T-cell (primary cell): Measurements from ENCODE around the gene BATF3. TPM values are rescaled to one million over a fixed set of nuclear protein-coding genes. Genes with fewer than 3 reads are reported as not detected.

Source experiments
- ATAC-seq, 4 experiments: fragments of 200-7000 bp in 3 of 4; fragments of 150-1000 bp in 1 of 4; cut with Tn5 transposase; replicated peaks in 1 of 4; 1 replicate in 3 of 4; 2 replicates in 1 of 4; pipeline ENCODE4 v1.10.0; 2021; ENCODE audit warnings: moderate library complexity in 3 of 4, mild to moderate bottlenecking in 2 of 4, moderate number of reproducible peaks in 1 of 4
- CTCF ChIA-PET, 2 donors: fragments of 300-600 bp; sonication (Branson Sonifier 250); formaldehyde crosslinking; loops; one replicate each; lab custom pipeline; 2022; ENCODE audit warnings: antibody characterized with exemption in 2 of 2; lab: Charles Lee
- POLR2A ChIA-PET, 2 donors: fragments of 300-600 bp; sonication (Branson Sonifier 250); formaldehyde crosslinking; loops; one replicate each; lab custom pipeline; 2022; ENCODE audit warnings: antibody characterized with exemption in 2 of 2; lab: Charles Lee
- DNase-seq, 35 experiments: peaks; one replicate each; pipeline versions ENCODE4 v3.0.0 to v3.0.0-alpha.2; 2013 to 2023
- H3K27ac ChIP-seq: one replicate; pipeline ENCODE4 v1.5.1; 2013; ENCODE audit warnings: low read length
- H3K27me3 ChIP-seq, 2 experiments: replicated peaks in 1 of 2; 1 replicate in 1 of 2; 2 replicates in 1 of 2; pipeline versions ENCODE4 v1.6.1 to v1.7.0; 2013; ENCODE audit warnings: low read length in 1 of 2, mixed read lengths in 1 of 2; ENCODE audit not compliant: control insufficient read depth in 2 of 2, insufficient read depth in 2 of 2; ENCODE audit errors: extremely low read depth in 1 of 2
- H3K36me3 ChIP-seq, 2 donors: 1 replicate in 1 of 2; 2 replicates in 1 of 2; pipeline versions ENCODE4 v1.6.1 to v1.7.0; 2013; ENCODE audit warnings: low read length in 1 of 2; ENCODE audit not compliant: control insufficient read depth in 2 of 2, insufficient read depth in 1 of 2; ENCODE audit errors: extremely low read depth in 1 of 2
- H3K4me1 ChIP-seq, 2 experiments: 1 replicate in 1 of 2; 2 replicates in 1 of 2; pipeline versions ENCODE4 v1.6.1 to v1.7.0; 2013; ENCODE audit warnings: low read length in 2 of 2, mixed read lengths in 1 of 2; ENCODE audit not compliant: insufficient read depth in 2 of 2, control insufficient read depth in 1 of 2; ENCODE audit errors: extremely low read depth in 1 of 2
- H3K4me3 ChIP-seq, 2 donors: 1 replicate in 1 of 2; 2 replicates in 1 of 2; pipeline versions ENCODE4 v1.5.1 to v1.7.0; 2013; ENCODE audit warnings: mild to moderate bottlenecking in 2 of 2, low read length in 1 of 2, moderate library complexity in 1 of 2; ENCODE audit not compliant: control insufficient read depth in 1 of 2; ENCODE audit errors: extremely low read depth in 1 of 2
- H3K9me3 ChIP-seq: 2 replicates; pipeline ENCODE4 v1.7.0; 2013
- H3K27ac Mint-ChIP-seq, 2 donors: one replicate each; pipeline ENCODE4 v1.8.0; 2020 to 2021; ENCODE audit warnings: mild to moderate bottlenecking in 2 of 2, mixed read lengths in 2 of 2
- H3K27me3 Mint-ChIP-seq, 2 donors: one replicate each; pipeline ENCODE4 v1.8.0; 2021 to 2022; ENCODE audit warnings: mixed read lengths in 2 of 2
- H3K36me3 Mint-ChIP-seq: one replicate; pipeline ENCODE4 v1.8.0; 2021; ENCODE audit warnings: mixed read lengths
- H3K4me1 Mint-ChIP-seq, 3 donors: one replicate each; pipeline ENCODE4 v1.8.0; 2020 to 2022; ENCODE audit warnings: mixed read lengths in 3 of 3, mild to moderate bottlenecking in 1 of 3
- H3K4me3 Mint-ChIP-seq, 3 donors: one replicate each; pipeline ENCODE4 v1.8.0; 2020 to 2022; ENCODE audit warnings: mild to moderate bottlenecking in 3 of 3, mixed read lengths in 3 of 3, moderate library complexity in 3 of 3
- H3K9me3 Mint-ChIP-seq, 3 donors: one replicate each; pipeline ENCODE4 v1.8.0; 2020 to 2022; ENCODE audit warnings: mixed read lengths in 3 of 3
- WGBS: methylation state at CpG from one replicate; pipeline ENCODE4 v1.1.5; 2013; ENCODE audit warnings: missing lambda C conversion rate; ENCODE audit not compliant: insufficient coverage; 5-methylcytosine and 5-hydroxymethylcytosine counted together
- total RNA-seq, 35 experiments: library from RNA in 6 of 35; stranded (reverse) in 6 of 35; fragments of 120-200 nt in 1 of 35; gene quantifications; one replicate each; pipeline versions ENCODE4 v1.2.1 to v1.2.4 and lab custom pipeline; 2013 to 2026

The BATF3 gene
- total RNA-seq, 5 donors from 2014 or later (not counting 1 experiment from before 2014, with no cell fraction given) = 0.30 to 3.2 (median 2.1) TPM

GRCh38 chr1:212649020-212649419, 50.6 kb downstream of the BATF3 start:
- H3K27me3 Mint-ChIP-seq = peaks cover 3 to 6% of the 10 kb centered on the region in 2 donors
- ATAC-seq (no peak), DNase-seq (no peak)
- no peaks in the 10 kb centered on the region for H3K36me3 Mint-ChIP-seq
- Histone ChIP-seq H3K4me1 (no peaks in the 10 kb centered on the region), H3K36me3 (no peaks in the 10 kb centered on the region), H3K4me3 (no peak overlapping the region), H3K9me3 (no peaks in the 10 kb centered on the region), H3K27me3 (peaks cover 0 to 14% of the 10 kb centered on the region in 2 experiments), H3K27ac (no peak overlapping the region)
- WGBS = no CpG with 5 or more reads among the region's 2 CpGs
- no peaks in the 10 kb centered on the region for H3K9me3 Mint-ChIP-seq
- POLR2A ChIA-PET = no interaction called here
- CTCF ChIA-PET = no interaction called here
- H3K27ac Mint-ChIP-seq = no peak overlapping the region
- no peaks in the 10 kb centered on the region for H3K4me1 Mint-ChIP-seq
- H3K4me3 Mint-ChIP-seq = no peak overlapping the region

DNA sequence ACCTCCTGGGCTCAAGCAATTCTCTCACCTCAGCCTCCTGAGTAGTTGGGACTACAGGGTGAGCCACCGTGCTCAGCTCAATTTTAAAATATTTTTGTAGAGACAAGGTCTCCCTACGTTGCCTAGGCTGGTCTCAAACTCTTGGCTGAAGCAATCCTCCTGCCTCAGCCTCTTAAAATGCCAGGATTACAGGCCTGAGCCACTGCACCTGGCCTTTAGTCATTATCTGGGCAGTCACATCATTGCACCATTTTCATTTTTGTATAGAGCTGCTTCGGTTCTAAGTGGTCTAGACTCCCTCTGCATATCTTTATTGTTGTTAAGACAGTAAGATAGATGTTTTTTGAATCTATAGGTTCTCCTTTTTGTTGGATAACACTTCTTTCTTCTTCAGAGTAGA, 51.2 kb downstream of the BATF3 start:
- POLR2A ChIA-PET = no interaction called here
- no peak overlapping the region for H3K4me3 Mint-ChIP-seq
- no peak for DNase-seq
- no peak overlapping the region for H3K27ac Mint-ChIP-seq
- H3K9me3 Mint-ChIP-seq = no peaks in the 10 kb centered on the region
- no peak for ATAC-seq
- no peaks in the 10 kb centered on the region for H3K4me1 ChIP-seq
- no peaks in the 10 kb centered on the region for H3K9me3 ChIP-seq
- no peaks in the 10 kb centered on the region for H3K4me1 Mint-ChIP-seq
- H3K27me3 Mint-ChIP-seq = peaks cover 1 to 3% of the 10 kb centered on the region in 2 donors
- no peak overlapping the region for H3K4me3 ChIP-seq
- no peaks in the 10 kb centered on the region for H3K36me3 ChIP-seq
- no peak overlapping the region for H3K27ac ChIP-seq
- CTCF ChIA-PET = no interaction called here
- peaks cover 0 to 15% of the 10 kb centered on the region in 2 experiments for H3K27me3 ChIP-seq
- WGBS = 81% methylated on average over 2 of the region's 3 CpGs
- no peaks in the 10 kb centered on the region for H3K36me3 Mint-ChIP-seq

- no peak for ATAC-seq
- CTCF ChIA-PET = no interaction called here
- Mint-ChIP-seq H3K36me3 (no peaks in the 10 kb centered on the region), H3K4me1 (no peaks in the 10 kb centered on the region), H3K27ac (no peak overlapping the region), H3K9me3 (no peaks in the 10 kb centered on the region), H3K27me3 (peaks cover 3 to 10% of the 10 kb centered on the region in 2 donors), H3K4me3 (no peak overlapping the region)
- H3K27me3 ChIP-seq = peaks cover 0 to 17% of the 10 kb centered on the region in 2 experiments
- no peak for DNase-seq
- WGBS = 95% methylated on average over 9 of the region's 11 CpGs
- H3K4me1 ChIP-seq = no peaks in the 10 kb centered on the region
- H3K4me3 ChIP-seq = no peak overlapping the region
- H3K9me3 ChIP-seq = no peaks in the 10 kb centered on the region
- no peak overlapping the region for H3K27ac ChIP-seq
- no peaks in the 10 kb centered on the region for H3K36me3 ChIP-seq
- POLR2A ChIA-PET = no interaction called here
These were observed 52.6 kb downstream of the BATF3 start for GRCh38 chr1:212647004-212647403.

GRCh38 chr1:212646588-212646987, 53.1 kb downstream of the BATF3 start:
- ChIA-PET POLR2A (no interaction called here), CTCF (no interaction called here)
- Histone ChIP-seq H3K27ac (no peak overlapping the region), H3K4me1 (no peaks in the 10 kb centered on the region), H3K4me3 (no peak overlapping the region), H3K27me3 (peaks cover 0 to 17% of the 10 kb centered on the region in 2 experiments), H3K36me3 (no peaks in the 10 kb centered on the region), H3K9me3 (no peaks in the 10 kb centered on the region)
- WGBS = 95% methylated on average over 14 of the region's 19 CpGs
- Mint-ChIP-seq H3K4me1 (no peaks in the 10 kb centered on the region), H3K27ac (no peak overlapping the region), H3K4me3 (no peak overlapping the region), H3K27me3 (peaks cover 3 to 10% of the 10 kb centered on the region in 2 donors), H3K36me3 (no peaks in the 10 kb centered on the region), H3K9me3 (no peaks in the 10 kb centered on the region)
- no peak for ATAC-seq
- no peak for DNase-seq

- Histone ChIP-seq H3K9me3 (no peaks in the 10 kb centered on the region), H3K36me3 (no peaks in the 10 kb centered on the region), H3K4me1 (no peaks in the 10 kb centered on the region), H3K27ac (no peak overlapping the region), H3K4me3 (no peak overlapping the region), H3K27me3 (peaks cover 0 to 17% of the 10 kb centered on the region in 2 experiments)
- Mint-ChIP-seq H3K27me3 (peaks cover 5 to 10% of the 10 kb centered on the region in 2 donors), H3K27ac (no peak overlapping the region), H3K4me3 (no peak overlapping the region), H3K4me1 (no peaks in the 10 kb centered on the region), H3K9me3 (peaks cover 0 to 2% (median under 1%) of the 10 kb centered on the region in 3 donors), H3K36me3 (no peaks in the 10 kb centered on the region)
- ChIA-PET CTCF (no interaction called here), POLR2A (no interaction called here)
- DNase-seq = no peak
- no peak for ATAC-seq
- WGBS = 81% methylated on average over 7 of the region's 13 CpGs
These were observed 53.8 kb downstream of the BATF3 start for GRCh38 chr1:212645546-212646543.

- peaks cover 8 to 15% of the 10 kb centered on the region in 2 donors for H3K27me3 Mint-ChIP-seq
- ChIA-PET POLR2A (no interaction called here), CTCF (no interaction called here)
- Histone ChIP-seq H3K9me3 (no peaks in the 10 kb centered on the region), H3K4me1 (no peaks in the 10 kb centered on the region), H3K27me3 (peaks cover 0 to 17% of the 10 kb centered on the region in 2 experiments), H3K4me3 (no peak overlapping the region), H3K36me3 (no peaks in the 10 kb centered on the region), H3K27ac (no peak overlapping the region)
- no peak for DNase-seq
- H3K36me3 Mint-ChIP-seq = no peaks in the 10 kb centered on the region
- ATAC-seq = no peak
- no peak overlapping the region for H3K27ac Mint-ChIP-seq
- no peak overlapping the region for H3K4me3 Mint-ChIP-seq
- no peaks in the 10 kb centered on the region for H3K4me1 Mint-ChIP-seq
- H3K9me3 Mint-ChIP-seq = peaks cover 0 to 6% (median 3%) of the 10 kb centered on the region in 3 donors
- 84% methylated on average over 4 of the region's 6 CpGs for WGBS
These were observed 54.6 kb downstream of the BATF3 start for GRCh38 chr1:212644866-212645545.
